Measurements from ENCODE around the gene TP53INP2.
"Not testable (repeated sequence)": the region's sequence is repeated elsewhere in the genome, so short reads cannot be mapped to it uniquely, and the experiment has no call there.

The TP53INP2 gene

GRCh38 chr20:34664751-34665150 is 39.4 kb upstream of the TP53INP2 start:
- not testable (repeated sequence) for H3K4me1 ChIP-seq (ENCODE audit: control insufficient read depth, insufficient read depth, low read length); H3K9me3 ChIP-seq (ENCODE audit: control insufficient read depth, insufficient read depth, low read depth, low read length); H3K27ac ChIP-seq (ENCODE audit: extremely low read depth, low read depth, low read length); H3K4me3 ChIP-seq (ENCODE audit: low read depth, low read length); H3K36me3 ChIP-seq (ENCODE audit: control insufficient read depth in 2 of 2, insufficient read depth in 1 of 2, low read length in 2 of 2)
- peak; percentile 64 for TF ChIP-seq ZNF121 (tag by site-specific recombination; IDR thresholded peaks at IDR 0.05)
- POLR2A ChIA-PET: interaction anchor here (0.7 kb wide), 1 partner anchor 10 kb away, joined by 3 read pairs; no protein-coding TSS in a partner anchor
- CTCF ChIA-PET: interaction anchor here (1.0 to 1.5 kb wide), 2 partner anchors 85 to 105 kb away, joined by 3 to 4 read pairs; no protein-coding TSS in a partner anchor

GRCh38 chr20:34669094-34669493 is 35.0 kb upstream of the TP53INP2 start:
- peak; percentile 13 for TF ChIP-seq SETDB1 (IDR thresholded peaks at IDR 0.05; ENCODE audit: insufficient read length, low read length)
- TF ChIP-seq ZNF529 (tag by site-specific recombination; IDR thresholded peaks at IDR 0.05; ENCODE audit: insufficient replicate concordance): peak; percentile 100
- TF ChIP-seq ZNF155 (tag by site-specific recombination; IDR thresholded peaks at IDR 0.05): no peak
- CTCF ChIA-PET: no interaction called here
- Histone ChIP-seq H3K27ac (ENCODE audit: extremely low read depth, low read depth, low read length) (no peak overlapping the region), H3K4me3 (ENCODE audit: low read depth, low read length) (no peak overlapping the region), H3K4me1 (ENCODE audit: control insufficient read depth, insufficient read depth, low read length) (no peaks in the 10 kb centered on the region), H3K9me3 (ENCODE audit: control insufficient read depth, insufficient read depth, low read depth, low read length) (no peaks in the 10 kb centered on the region), H3K36me3 (ENCODE audit: control insufficient read depth in 2 of 2, insufficient read depth in 1 of 2, low read length in 2 of 2) (no peaks in the 10 kb centered on the region; a peak in 1 of 3 replicates)
- POLR2A ChIA-PET: interaction anchor here (1.0 to 1.2 kb wide), 2 partner anchors 8 to 154 kb away, joined by 3 to 10 read pairs; partner anchors contain the start of gene PIGU

DNA sequence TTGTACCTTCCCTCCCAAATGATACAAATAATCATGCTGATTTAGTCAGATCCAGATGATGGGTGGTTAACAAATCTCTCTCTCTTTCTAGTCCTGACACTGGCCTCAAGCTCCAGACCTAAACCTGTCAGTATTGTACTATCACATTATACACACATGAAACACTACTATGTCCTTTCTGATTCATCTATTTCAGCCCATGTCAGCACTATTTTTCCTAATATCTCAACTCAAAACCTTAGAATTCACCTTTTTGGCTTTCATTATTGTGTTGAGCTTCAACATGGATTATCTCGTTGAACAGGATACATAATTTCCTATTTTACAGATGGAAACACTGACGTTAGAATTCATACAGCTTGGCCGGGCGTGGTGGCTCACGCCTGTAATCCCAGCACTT is 30.7 kb upstream of the TP53INP2 start:
- POLR2A ChIA-PET: no interaction called here
- TF ChIP-seq ZNF37A (tag by site-specific recombination; IDR thresholded peaks at IDR 0.05) (no peak), ZNF133 (tag by site-specific recombination; IDR thresholded peaks at IDR 0.05) (peak; percentile 70; the same call in 1 of the 2 replicates)
- CTCF ChIA-PET: no interaction called here
- Histone ChIP-seq H3K4me3 (ENCODE audit: low read depth, low read length) (no peak overlapping the region), H3K4me1 (ENCODE audit: control insufficient read depth, insufficient read depth, low read length) (no peaks in the 10 kb centered on the region), H3K9me3 (ENCODE audit: control insufficient read depth, insufficient read depth, low read depth, low read length) (no peaks in the 10 kb centered on the region), H3K36me3 (ENCODE audit: control insufficient read depth in 2 of 2, insufficient read depth in 1 of 2, low read length in 2 of 2) (no peaks in the 10 kb centered on the region; a peak in 1 of 3 replicates), H3K27ac (ENCODE audit: extremely low read depth, low read depth, low read length) (no peak overlapping the region)

DNA sequence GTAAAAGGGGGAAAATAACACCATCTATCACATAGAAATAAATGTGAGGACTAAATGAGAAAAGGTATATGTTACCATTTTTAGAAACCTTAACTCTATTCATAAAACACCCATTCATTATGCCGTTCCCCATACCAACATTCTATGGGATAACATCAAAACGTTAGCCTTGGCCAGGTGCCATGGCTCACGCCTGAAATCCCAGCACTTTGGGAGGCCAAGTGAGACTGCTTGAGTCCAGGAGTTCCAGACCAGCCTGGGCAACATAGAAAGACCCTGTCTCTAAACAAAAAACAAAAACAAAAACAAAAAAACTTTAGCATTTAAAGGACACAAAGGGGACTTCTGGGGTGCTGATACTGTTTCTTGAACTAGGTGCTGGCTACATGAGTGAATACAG is 28.6 kb upstream of the TP53INP2 start:
- TF ChIP-seq ZNF394 (tag by site-specific recombination; IDR thresholded peaks at IDR 0.05; ENCODE audit: borderline replicate concordance): no peak
- TF ChIP-seq GLIS1 (tag by site-specific recombination; IDR thresholded peaks at IDR 0.05): peak; percentile 53
- TF ChIP-seq ZNF121 (tag by site-specific recombination; IDR thresholded peaks at IDR 0.05): peak; percentile 55; the same call in 1 of the 2 replicates
- TF ChIP-seq ZNF777 (tag by site-specific recombination; IDR thresholded peaks at IDR 0.05; ENCODE audit: borderline replicate concordance): no peak
- TF ChIP-seq, protein P1, sequence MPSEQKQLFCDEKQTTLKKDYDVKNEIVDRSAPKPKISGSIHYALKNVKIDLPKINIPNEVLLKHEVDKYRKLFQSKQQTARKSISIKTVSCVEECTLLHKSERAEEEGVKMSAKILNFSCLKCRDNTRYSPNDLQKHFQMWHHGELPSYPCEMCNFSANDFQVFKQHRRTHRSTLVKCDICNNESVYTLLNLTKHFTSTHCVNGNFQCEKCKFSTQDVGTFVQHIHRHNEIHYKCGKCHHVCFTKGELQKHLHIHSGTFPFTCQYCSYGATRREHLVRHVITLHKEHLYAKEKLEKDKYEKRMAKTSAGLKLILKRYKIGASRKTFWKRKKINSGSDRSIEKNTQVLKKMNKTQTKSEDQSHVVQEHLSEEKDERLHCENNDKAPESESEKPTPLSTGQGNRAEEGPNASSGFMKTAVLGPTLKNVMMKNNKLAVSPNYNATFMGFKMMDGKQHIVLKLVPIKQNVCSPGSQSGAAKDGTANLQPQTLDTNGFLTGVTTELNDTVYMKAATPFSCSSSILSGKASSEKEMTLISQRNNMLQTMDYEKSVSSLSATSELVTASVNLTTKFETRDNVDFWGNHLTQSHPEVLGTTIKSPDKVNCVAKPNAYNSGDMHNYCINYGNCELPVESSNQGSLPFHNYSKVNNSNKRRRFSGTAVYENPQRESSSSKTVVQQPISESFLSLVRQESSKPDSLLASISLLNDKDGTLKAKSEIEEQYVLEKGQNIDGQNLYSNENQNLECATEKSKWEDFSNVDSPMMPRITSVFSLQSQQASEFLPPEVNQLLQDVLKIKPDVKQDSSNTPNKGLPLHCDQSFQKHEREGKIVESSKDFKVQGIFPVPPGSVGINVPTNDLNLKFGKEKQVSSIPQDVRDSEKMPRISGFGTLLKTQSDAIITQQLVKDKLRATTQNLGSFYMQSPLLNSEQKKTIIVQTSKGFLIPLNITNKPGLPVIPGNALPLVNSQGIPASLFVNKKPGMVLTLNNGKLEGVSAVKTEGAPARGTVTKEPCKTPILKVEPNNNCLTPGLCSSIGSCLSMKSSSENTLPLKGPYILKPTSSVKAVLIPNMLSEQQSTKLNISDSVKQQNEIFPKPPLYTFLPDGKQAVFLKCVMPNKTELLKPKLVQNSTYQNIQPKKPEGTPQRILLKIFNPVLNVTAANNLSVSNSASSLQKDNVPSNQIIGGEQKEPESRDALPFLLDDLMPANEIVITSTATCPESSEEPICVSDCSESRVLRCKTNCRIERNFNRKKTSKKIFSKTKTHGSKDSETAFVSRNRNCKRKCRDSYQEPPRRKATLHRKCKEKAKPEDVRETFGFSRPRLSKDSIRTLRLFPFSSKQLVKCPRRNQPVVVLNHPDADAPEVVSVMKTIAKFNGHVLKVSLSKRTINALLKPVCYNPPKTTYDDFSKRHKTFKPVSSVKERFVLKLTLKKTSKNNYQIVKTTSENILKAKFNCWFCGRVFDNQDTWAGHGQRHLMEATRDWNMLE (tag by site-specific recombination; conservative IDR thresholded peaks at IDR 0.05; ENCODE audit: low read depth): no peak
- Histone ChIP-seq H3K4me1 (ENCODE audit: control insufficient read depth, insufficient read depth, low read length) (no peaks in the 10 kb centered on the region), H3K36me3 (ENCODE audit: control insufficient read depth in 2 of 2, insufficient read depth in 1 of 2, low read length in 2 of 2) (no peaks in the 10 kb centered on the region; a peak in 1 of 3 replicates), H3K27ac (ENCODE audit: extremely low read depth, low read depth, low read length) (no peak overlapping the region), H3K9me3 (ENCODE audit: control insufficient read depth, insufficient read depth, low read depth, low read length) (no peaks in the 10 kb centered on the region), H3K4me3 (ENCODE audit: low read depth, low read length) (no peak overlapping the region)
- POLR2A ChIA-PET: interaction anchor here (0.6 kb wide), 1 partner anchor 86 kb away, joined by 3 read pairs; no protein-coding TSS in a partner anchor
- CTCF ChIA-PET: interaction anchor here (0.7 to 1.1 kb wide), 2 partner anchors 12 to 113 kb away, joined by 3 read pairs; no protein-coding TSS in a partner anchor

Data from HEK293 (cell line).